Thyroid gland (tissue), 4 donors: ENCODE measurements around the gene CTDSPL2. TPM values are rescaled to one million over a fixed set of nuclear protein-coding genes. Genes with fewer than 3 reads are reported as not detected.
"Not testable (repeated sequence)": the region's sequence is repeated elsewhere in the genome, so short reads cannot be mapped to it uniquely, and the experiment has no call there.

Experiments
- DNase-seq, 2 donors: peaks; one replicate each; pipeline ENCODE4 v3.0.0-alpha.2; 2019
- H3K27ac ChIP-seq, 3 donors: fragments of 200-600 bp; sonication (generic); 1 replicate in 2 of 3; 2 replicates in 1 of 3; pipeline ENCODE4 v1.5.1; 2016 to 2019; ENCODE audit warnings: mild to moderate bottlenecking in 1 of 3, moderate library complexity in 1 of 3
- H3K27me3 ChIP-seq: fragments of 200-600 bp; sonication (generic); one replicate; pipeline ENCODE4 v1.5.1; 2019
- H3K36me3 ChIP-seq, 2 donors: fragments of 200-600 bp; sonication (generic); one replicate each; pipeline ENCODE4 v1.5.1; 2016 to 2019
- H3K4me1 ChIP-seq, 2 donors: fragments of 200-600 bp; sonication (generic); one replicate each; pipeline ENCODE4 v1.5.1; 2017 to 2019
- H3K4me3 ChIP-seq, 3 donors: fragments of 200-600 bp; sonication (generic); replicated peaks in 1 of 3; 1 replicate in 2 of 3; 2 replicates in 1 of 3; pipeline ENCODE4 v1.5.1; 2016; ENCODE audit warnings: mild to moderate bottlenecking in 1 of 3
- H3K9me3 ChIP-seq: fragments of 200-600 bp; sonication (generic); one replicate; pipeline ENCODE4 v1.5.1; 2017
- POLR2A ChIP-seq, 2 donors: fragments of 450-650 bp; IDR thresholded peaks; one replicate each; pipeline ENCODE4 v1.6.1; 2017; ENCODE audit warnings: antibody characterized with exemption in 2 of 2, mild to moderate bottlenecking in 2 of 2, moderate library complexity in 1 of 2
- WGBS, 2 donors: methylation state at CpG; one replicate each; pipeline ENCODE4 v1.1.5; 2017; 5-methylcytosine and 5-hydroxymethylcytosine counted together
- intact Hi-C: fragments of 100-400 bp; cut with DNase I; formaldehyde crosslinking; loops from one replicate; pipeline ENCODE4 v1.15.1; 2023
- total RNA-seq, 4 donors: library from RNA; depleted of rRNA; stranded (reverse); fragments of >200 nt; gene quantifications; one replicate each; pipeline ENCODE4 v1.2.3, GENCODE V29; 2016
- TF ChIP-seq, protein P1 (sequence below), 6 experiments: fragments of 200-600 bp in 3 of 6; fragments of 450-650 bp in 3 of 6; sonication (generic) in 3 of 6; IDR thresholded peaks; one replicate each; pipeline ENCODE4 v1.5.1; 2016 to 2019; ENCODE audit warnings: antibody characterized with exemption in 6 of 6, mild to moderate bottlenecking in 2 of 6, inconsistent platforms in 1 of 6, moderate library complexity in 1 of 6

Gene CTDSPL2
- total RNA-seq, 4 donors from 2014 or later = 26.7 to 71.4 (median 53.5) TPM

DNA sequence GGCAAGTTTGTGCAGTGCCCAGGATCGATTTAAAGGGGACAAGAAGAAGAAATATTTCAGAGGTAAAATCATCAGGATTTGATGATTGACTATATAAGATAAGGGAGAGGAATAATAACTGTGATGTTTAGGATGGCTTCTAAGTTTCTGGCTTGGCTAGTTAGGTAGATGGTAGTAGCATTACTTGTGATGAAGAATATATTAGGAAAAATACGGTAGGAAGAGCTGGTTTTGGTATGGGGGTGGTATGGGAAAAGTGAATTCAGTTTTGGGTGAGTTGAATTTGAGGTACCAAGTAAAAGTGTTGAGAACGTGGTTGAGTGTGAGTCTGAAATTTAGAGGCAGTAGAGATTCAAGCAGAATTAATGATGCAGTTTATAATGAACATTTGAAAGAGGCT is 11.0 kb downstream of the CTDSPL2 start:
- DNase-seq = no peak
- intact Hi-C loops = no loop called here
- Histone ChIP-seq H3K4me3 (no peak overlapping the region), H3K27ac (no peak overlapping the region), H3K9me3 (no peaks in the 10 kb centered on the region), H3K36me3 (no peaks in the 10 kb centered on the region), H3K4me1 (peaks cover 0 to 10% of the 10 kb centered on the region in 2 donors), H3K27me3 (no peaks in the 10 kb centered on the region)
- TF ChIP-seq, protein P1, sequence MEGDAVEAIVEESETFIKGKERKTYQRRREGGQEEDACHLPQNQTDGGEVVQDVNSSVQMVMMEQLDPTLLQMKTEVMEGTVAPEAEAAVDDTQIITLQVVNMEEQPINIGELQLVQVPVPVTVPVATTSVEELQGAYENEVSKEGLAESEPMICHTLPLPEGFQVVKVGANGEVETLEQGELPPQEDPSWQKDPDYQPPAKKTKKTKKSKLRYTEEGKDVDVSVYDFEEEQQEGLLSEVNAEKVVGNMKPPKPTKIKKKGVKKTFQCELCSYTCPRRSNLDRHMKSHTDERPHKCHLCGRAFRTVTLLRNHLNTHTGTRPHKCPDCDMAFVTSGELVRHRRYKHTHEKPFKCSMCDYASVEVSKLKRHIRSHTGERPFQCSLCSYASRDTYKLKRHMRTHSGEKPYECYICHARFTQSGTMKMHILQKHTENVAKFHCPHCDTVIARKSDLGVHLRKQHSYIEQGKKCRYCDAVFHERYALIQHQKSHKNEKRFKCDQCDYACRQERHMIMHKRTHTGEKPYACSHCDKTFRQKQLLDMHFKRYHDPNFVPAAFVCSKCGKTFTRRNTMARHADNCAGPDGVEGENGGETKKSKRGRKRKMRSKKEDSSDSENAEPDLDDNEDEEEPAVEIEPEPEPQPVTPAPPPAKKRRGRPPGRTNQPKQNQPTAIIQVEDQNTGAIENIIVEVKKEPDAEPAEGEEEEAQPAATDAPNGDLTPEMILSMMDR (IDR thresholded peaks at IDR 0.05) = no peak
- TF ChIP-seq POLR2A (IDR thresholded peaks at IDR 0.05) = no peak
- WGBS, 2 donors = 88 to 89% methylated on average over 3 of the region's 3 CpGs

DNA sequence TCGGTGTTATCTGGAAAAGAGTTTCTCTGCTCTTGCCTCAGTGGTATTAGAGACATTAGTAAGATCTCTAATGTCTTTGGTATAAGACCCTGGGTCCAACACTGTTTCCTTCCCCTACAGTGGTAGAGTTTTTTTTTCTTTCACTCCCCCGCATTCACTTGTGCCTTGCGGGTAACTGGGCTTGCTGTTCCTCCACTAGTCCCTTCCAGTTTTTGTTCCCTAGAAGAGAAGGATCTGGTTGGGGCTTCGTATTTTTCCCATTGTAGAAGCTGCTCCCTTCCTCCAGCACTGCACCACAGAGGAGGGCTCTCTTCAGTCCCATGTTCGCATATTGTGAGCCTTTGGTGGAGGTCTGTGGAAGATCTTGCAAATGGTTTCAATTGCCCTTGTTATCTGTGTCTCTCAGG is 13.7 kb downstream of the CTDSPL2 start:
- no peaks in the 10 kb centered on the region for H3K27me3 ChIP-seq
- no peak for DNase-seq
- no peaks in the 10 kb centered on the region for H3K9me3 ChIP-seq
- intact Hi-C loops = no loop called here
- H3K27ac ChIP-seq = no peak overlapping the region
- H3K4me3 ChIP-seq = no peak overlapping the region
- 86 to 91% methylated on average over 5 of the region's 5 CpGs for WGBS, 2 donors
- H3K36me3 ChIP-seq = no peaks in the 10 kb centered on the region
- TF ChIP-seq POLR2A (IDR thresholded peaks at IDR 0.05) = no peak
- TF ChIP-seq, protein P1 (IDR thresholded peaks at IDR 0.05) = no peak
- H3K4me1 ChIP-seq = peaks cover 0 to 10% of the 10 kb centered on the region in 2 donors

DNA sequence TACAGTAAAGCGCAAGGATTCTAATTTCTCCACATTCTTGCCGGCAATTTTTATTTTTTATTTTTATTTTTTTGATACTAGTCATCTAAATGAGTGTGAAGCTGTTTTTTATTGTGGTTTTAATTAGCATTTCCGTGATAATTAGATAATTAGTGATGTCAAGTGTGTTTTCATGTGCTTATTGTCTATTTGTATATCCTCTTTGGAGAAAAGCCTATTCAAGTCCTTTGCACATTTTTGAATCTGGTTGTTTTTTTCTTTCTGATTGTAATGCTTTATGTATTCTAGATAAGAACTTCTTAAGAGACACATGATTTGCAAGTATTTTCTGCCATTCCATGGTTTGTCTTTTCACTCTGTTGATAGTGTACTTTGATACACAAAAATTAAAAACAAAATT is 16.1 kb downstream of the CTDSPL2 start:
- no peak for DNase-seq
- Histone ChIP-seq H3K27ac (no peak overlapping the region), H3K4me1 (peaks cover 0 to 10% of the 10 kb centered on the region in 2 donors), H3K27me3 (no peaks in the 10 kb centered on the region), H3K4me3 (no peak overlapping the region), H3K9me3 (no peaks in the 10 kb centered on the region), H3K36me3 (no peaks in the 10 kb centered on the region)
- WGBS, 2 donors = 98% methylated on average over 3 of the region's 3 CpGs
- intact Hi-C loops = no loop called here
- TF ChIP-seq, protein P1 (IDR thresholded peaks at IDR 0.05) = no peak
- no peak for TF ChIP-seq POLR2A (IDR thresholded peaks at IDR 0.05)

DNA sequence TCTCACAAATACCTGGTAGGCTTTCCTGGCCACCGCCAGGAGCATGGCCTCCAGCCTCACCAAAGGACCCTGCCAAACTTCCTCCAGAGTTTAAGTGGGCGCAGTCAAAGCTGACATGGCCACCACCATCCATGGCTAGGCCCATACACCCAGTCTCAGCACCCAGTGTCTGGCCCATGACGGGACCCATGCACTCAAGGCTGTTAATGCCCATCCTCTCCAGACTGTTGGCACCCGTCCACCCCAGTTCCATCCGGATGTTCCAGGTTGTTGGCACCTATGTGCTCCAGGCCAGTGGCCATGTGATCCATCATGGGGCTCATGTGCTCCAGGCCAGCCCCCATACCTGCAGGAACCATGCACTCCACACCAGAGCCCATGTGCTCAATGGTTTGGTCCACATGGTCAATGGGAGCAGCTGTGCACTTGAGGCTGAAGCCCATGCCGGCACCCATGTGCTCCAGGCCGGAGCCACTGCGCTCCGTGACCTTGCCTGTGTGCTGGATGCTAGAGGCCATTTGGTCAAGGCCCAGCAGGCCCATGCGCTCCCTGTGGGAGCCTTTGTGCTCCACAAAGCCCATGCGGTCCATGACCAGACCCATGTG is 20.4 kb downstream of the CTDSPL2 start:
- H3K36me3 ChIP-seq = no peaks in the 10 kb centered on the region
- H3K27me3 ChIP-seq = no peaks in the 10 kb centered on the region
- no peaks in the 10 kb centered on the region for H3K4me1 ChIP-seq
- WGBS, 2 donors = 98 to 100% methylated on average over 3 to 9 of the region's 11 CpGs
- no peak for TF ChIP-seq POLR2A (IDR thresholded peaks at IDR 0.05)
- TF ChIP-seq, protein P1 (IDR thresholded peaks at IDR 0.05) = no peak
- no peak overlapping the region for H3K27ac ChIP-seq
- no peak overlapping the region for H3K4me3 ChIP-seq
- intact Hi-C loops = no loop called here
- no peaks in the 10 kb centered on the region for H3K9me3 ChIP-seq
- no peak for DNase-seq

DNA sequence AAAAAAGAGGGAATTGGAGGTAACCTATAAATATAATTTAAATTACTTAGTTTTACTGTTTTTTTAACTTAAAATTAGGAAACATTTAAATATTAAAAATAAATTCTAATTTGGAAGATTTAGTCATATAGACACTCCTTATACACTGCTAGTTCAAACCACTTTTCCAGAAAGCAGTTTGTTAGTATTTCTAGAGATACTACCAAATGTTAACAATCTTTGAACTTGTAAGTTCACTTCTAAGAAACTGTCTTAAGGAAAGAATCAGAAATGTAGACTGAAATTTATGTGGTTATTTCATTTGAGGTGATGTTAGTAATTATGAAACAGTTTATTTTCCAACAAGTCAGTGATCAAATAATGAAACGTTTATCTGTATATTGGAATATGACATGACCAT is 22.7 kb downstream of the CTDSPL2 start:
- no peak overlapping the region for H3K4me3 ChIP-seq
- no peak for TF ChIP-seq POLR2A (IDR thresholded peaks at IDR 0.05)
- TF ChIP-seq, protein P1 (IDR thresholded peaks at IDR 0.05) = no peak
- 74 to 84% methylated on average over 1 of the region's 1 CpG for WGBS, 2 donors
- DNase-seq = no peak
- H3K27me3 ChIP-seq = no peaks in the 10 kb centered on the region
- H3K36me3 ChIP-seq = no peaks in the 10 kb centered on the region
- intact Hi-C loops = no loop called here
- no peak overlapping the region for H3K27ac ChIP-seq
- no peaks in the 10 kb centered on the region for H3K4me1 ChIP-seq
- H3K9me3 ChIP-seq = no peaks in the 10 kb centered on the region

DNA sequence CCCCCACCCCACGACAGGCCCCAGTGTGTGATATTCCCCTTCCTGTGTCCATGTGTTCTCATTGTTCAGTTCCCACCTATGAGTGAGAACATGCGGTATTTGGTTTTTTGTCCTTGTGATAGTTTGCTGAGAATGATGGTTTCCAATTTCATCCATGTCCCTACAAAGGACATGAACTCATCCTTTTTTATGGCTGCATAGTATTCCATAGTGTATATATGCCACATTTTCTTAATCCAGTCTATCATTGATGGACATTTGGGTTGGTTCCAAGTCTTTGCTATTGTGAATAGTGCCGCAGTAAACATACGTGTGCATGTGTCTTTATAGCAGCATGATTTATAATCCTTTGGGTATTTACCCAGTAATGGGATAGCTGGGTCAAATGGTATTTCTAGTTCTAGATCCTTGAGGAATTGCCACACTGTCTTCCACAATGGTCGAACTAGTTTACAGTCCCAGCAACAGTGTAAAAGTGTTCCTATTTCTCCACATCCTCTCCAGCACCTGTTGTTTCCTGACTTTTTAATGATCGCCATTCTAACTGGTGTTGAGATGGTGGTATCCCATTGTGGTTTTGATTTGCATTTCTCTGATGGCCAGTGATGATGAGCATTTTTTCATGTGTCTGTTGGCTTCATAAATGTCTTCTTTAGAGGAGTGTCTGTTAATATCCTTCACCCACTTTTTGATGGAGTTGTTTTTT is 26.3 kb downstream of the CTDSPL2 start:
- intact Hi-C loops, H3K4me3 ChIP-seq: not testable (repeated sequence)

More for the DNA sequence above, 26.3 kb downstream of the CTDSPL2 start:
- H3K36me3 ChIP-seq, H3K9me3 ChIP-seq, H3K4me1 ChIP-seq, H3K27ac ChIP-seq, H3K27me3 ChIP-seq, DNase-seq: not testable (repeated sequence)
- 97% methylated on average over 5 to 6 of the region's 6 CpGs for WGBS, 2 donors
